PC-3 (cell line): ENCODE results near the gene RPS6KA2. TPM values are rescaled to one million over a fixed set of nuclear protein-coding genes. Genes with fewer than 3 reads are reported as not detected.

Experiments
- ATAC-seq: fragments of 200-7000 bp; cut with Tn5 transposase; 2 replicates; pipeline ENCODE4 v1.9.1; 2020; ENCODE audit warnings: mild to moderate bottlenecking, moderate library complexity
- BruUV-seq: library from RNA; stranded (reverse); fragments of 400-500 nt; replicated peaks from 2 replicates; lab custom pipeline; 2021; lab: Mats Ljungman, UMichigan
- CTCF ChIA-PET: fragments of 300-600 bp; sonication (Branson Sonifier 250); formaldehyde crosslinking; loops from one replicate; lab custom pipeline; 2022; ENCODE audit warnings: antibody characterized with exemption; lab: Charles Lee
- POLR2A ChIA-PET: fragments of 300-600 bp; sonication (Branson Sonifier 250); formaldehyde crosslinking; loops from one replicate; lab custom pipeline; 2022; ENCODE audit warnings: antibody characterized with exemption; ENCODE audit not compliant: unreplicated experiment; lab: Charles Lee
- DNase-seq: peaks from one replicate; pipeline ENCODE4 v3.0.0-alpha.2; 2015
- H2AFZ ChIP-seq: fragments of 300-600 bp; sonication (generic); 2 replicates; pipeline ENCODE4 v1.6.0; 2016; ENCODE audit warnings: antibody characterized with exemption, low read length
- H3F3A ChIP-seq: fragments of 300-600 bp; sonication (generic); one replicate; pipeline ENCODE4 v1.6.0; 2017; ENCODE audit warnings: antibody characterized with exemption, low read length, control low read depth, mild to moderate bottlenecking; ENCODE audit not compliant: unreplicated experiment
- H3K27ac ChIP-seq: fragments of 300-600 bp; sonication (generic); 2 replicates; pipeline ENCODE4 v1.5.1; 2016; ENCODE audit warnings: mild to moderate bottlenecking, low read length
- H3K27me3 ChIP-seq: fragments of 300-600 bp; sonication (generic); 2 replicates; pipeline ENCODE4 v1.6.1; 2016; ENCODE audit warnings: low read length, mixed read lengths
- H3K36me3 ChIP-seq: fragments of 300-600 bp; sonication (generic); 2 replicates; pipeline ENCODE4 v1.6.1; 2016; ENCODE audit warnings: low read depth, mixed run types, low read length, mixed read lengths
- H3K4me1 ChIP-seq: fragments of 300-600 bp; sonication (generic); 2 replicates; pipeline ENCODE4 v1.5.1; 2016; ENCODE audit warnings: low read length; ENCODE audit not compliant: insufficient read depth
- H3K4me2 ChIP-seq: fragments of 300-600 bp; sonication (generic); 2 replicates; pipeline ENCODE4 v1.6.0; 2016; ENCODE audit warnings: low read length
- H3K4me3 ChIP-seq: fragments of 300-600 bp; sonication (generic); 2 replicates; pipeline ENCODE4 v1.5.1; 2016; ENCODE audit warnings: mild to moderate bottlenecking, low read length, mixed read lengths
- H3K79me2 ChIP-seq: fragments of 300-600 bp; sonication (generic); 2 replicates; pipeline ENCODE4 v1.6.1; 2017; ENCODE audit warnings: low read length, mixed read lengths
- H3K9ac ChIP-seq: fragments of 300-600 bp; sonication (generic); 2 replicates; pipeline ENCODE4 v1.6.0; 2016; ENCODE audit warnings: mild to moderate bottlenecking, low read length
- H3K9me2 ChIP-seq: fragments of 300-600 bp; sonication (generic); replicated peaks from 2 replicates; pipeline ENCODE4 v1.6.1; 2016; ENCODE audit warnings: mixed run types, low read length, mixed read lengths
- H3K9me3 ChIP-seq: fragments of 300-600 bp; sonication (generic); 2 replicates; pipeline ENCODE4 v1.6.1; 2016; ENCODE audit warnings: low read length, mixed read lengths
- H4K20me1 ChIP-seq: fragments of 300-600 bp; sonication (generic); 2 replicates; pipeline ENCODE4 v1.6.1; 2016; ENCODE audit warnings: low read length, mixed read lengths
- CTCF ChIP-seq: fragments of 300-600 bp; sonication (generic); conservative IDR thresholded peaks from 2 replicates; pipeline ENCODE4 v1.5.1; 2017; ENCODE audit warnings: antibody characterized with exemption, low read depth, mild to moderate bottlenecking, low read length
- EZH2 ChIP-seq: fragments of 300-600 bp; sonication (generic); IDR thresholded peaks from one replicate; pipeline ENCODE4 v1.6.1; 2017; ENCODE audit warnings: antibody characterized with exemption, mild to moderate bottlenecking, low read length; ENCODE audit not compliant: unreplicated experiment
- EZH2phosphoT487 ChIP-seq: fragments of 300-600 bp; sonication (generic); IDR thresholded peaks from 2 replicates; pipeline ENCODE4 v1.6.1; 2018; ENCODE audit warnings: mild to moderate bottlenecking, antibody characterized with exemption, low read length, borderline replicate concordance
- intact Hi-C: fragments of 100-400 bp; cut with micrococcal nuclease; formaldehyde crosslinking; loops from 2 replicates; pipeline ENCODE4 v1.9.0; 2023
- total RNA-seq: library from RNA; depleted of rRNA; stranded (reverse); fragments of >200 nt; gene quantifications from 2 replicates; pipeline ENCODE4 v1.2.3, GENCODE V29; 2014

RPS6KA2 gene
- total RNA-seq, 1 experiment from 2014 or later: 5.1 TPM

DNA sequence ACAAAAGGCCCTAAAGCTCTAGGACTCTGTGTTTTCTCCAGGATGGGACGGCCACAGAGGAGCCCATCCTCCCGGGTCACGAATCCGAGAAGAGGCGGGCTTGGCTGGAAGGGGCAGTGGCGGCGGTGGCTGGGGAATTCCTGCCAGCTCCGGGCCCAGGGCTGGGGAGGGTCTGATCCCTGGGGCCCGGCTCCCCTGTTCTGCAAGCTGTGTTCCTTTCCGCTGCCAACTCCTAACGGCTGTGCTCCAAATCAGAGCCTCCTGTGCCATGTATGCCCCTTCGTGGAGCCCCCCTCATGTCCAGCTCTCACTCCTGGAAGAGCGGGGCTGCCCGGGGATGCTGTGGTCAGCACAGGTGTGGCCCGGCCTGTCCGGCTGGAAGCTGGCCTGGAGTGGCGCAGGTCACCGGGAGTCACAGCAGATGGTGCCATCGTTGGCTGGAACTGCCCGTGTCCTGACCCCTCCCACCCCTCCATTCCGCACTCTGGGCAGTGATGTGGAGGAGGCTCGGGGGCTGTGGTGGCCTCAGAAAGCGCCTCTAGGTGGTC, 156.1 kb downstream of the RPS6KA2 start:
- no peak for DNase-seq
- Histone ChIP-seq H3K4me2 (no peak overlapping the region), H4K20me1 (no peaks in the 10 kb centered on the region), H3K36me3 (no peaks in the 10 kb centered on the region), H3K27me3 (no peaks in the 10 kb centered on the region), H3K27ac (no peak overlapping the region), H3K9me3 (no peaks in the 10 kb centered on the region), H2AFZ (no peak overlapping the region), H3K4me1 (no peaks in the 10 kb centered on the region), H3K79me2 (no peaks in the 10 kb centered on the region), H3K9me2 (no peaks in the 10 kb centered on the region), H3K9ac (no peak overlapping the region), H3K4me3 (no peak overlapping the region), H3F3A (no peaks in the 10 kb centered on the region)
- TF ChIP-seq CTCF: no peak
- no peak for TF ChIP-seq EZH2
- no peak for TF ChIP-seq EZH2phosphoT487
- POLR2A ChIA-PET: no interaction called here
- BruUV-seq: no TSS peak
- CTCF ChIA-PET: no interaction called here
- no peak for ATAC-seq
- intact Hi-C loops: no loop called here

GRCh38 chr6:166470029-166470862, 156.8 kb downstream of the RPS6KA2 start:
- no peak overlapping the region for H3K27ac ChIP-seq
- no peaks in the 10 kb centered on the region for H3K27me3 ChIP-seq
- no peak overlapping the region for H3K4me3 ChIP-seq
- intact Hi-C loops: no loop called here
- no peaks in the 10 kb centered on the region for H3K79me2 ChIP-seq
- H3K36me3 ChIP-seq: no peaks in the 10 kb centered on the region
- DNase-seq (no peak), ATAC-seq (no peak)
- no peak overlapping the region for H2AFZ ChIP-seq
- no peaks in the 10 kb centered on the region for H3K9me3 ChIP-seq
- CTCF ChIA-PET: no interaction called here
- no peaks in the 10 kb centered on the region for H3K9me2 ChIP-seq
- H3K4me2 ChIP-seq: no peak overlapping the region
- no peaks in the 10 kb centered on the region for H3F3A ChIP-seq
- POLR2A ChIA-PET: no interaction called here
- no peaks in the 10 kb centered on the region for H3K4me1 ChIP-seq
- H3K9ac ChIP-seq: no peak overlapping the region
- H4K20me1 ChIP-seq: no peaks in the 10 kb centered on the region
- TF ChIP-seq CTCF (no peak), EZH2 (no peak), EZH2phosphoT487 (no peak)
- no TSS peak for BruUV-seq

GRCh38 chr6:166469426-166469961, 157.6 kb downstream of the RPS6KA2 start:
- Histone ChIP-seq H2AFZ (no peak overlapping the region), H3K9me2 (no peaks in the 10 kb centered on the region), H3K4me2 (no peak overlapping the region), H3K27ac (no peak overlapping the region), H4K20me1 (no peaks in the 10 kb centered on the region), H3K79me2 (no peaks in the 10 kb centered on the region), H3K9ac (no peak overlapping the region), H3K36me3 (no peaks in the 10 kb centered on the region), H3K9me3 (no peaks in the 10 kb centered on the region), H3K27me3 (no peaks in the 10 kb centered on the region), H3K4me1 (no peaks in the 10 kb centered on the region), H3F3A (no peaks in the 10 kb centered on the region), H3K4me3 (no peak overlapping the region)
- TF ChIP-seq EZH2: no peak
- no peak for TF ChIP-seq EZH2phosphoT487
- TF ChIP-seq CTCF: no peak
- ATAC-seq: no peak
- ChIA-PET POLR2A (no interaction called here), CTCF (no interaction called here)
- no TSS peak for BruUV-seq
- DNase-seq: no peak
- intact Hi-C loops: no loop called here
